CD4-positive, alpha-beta T cell treated with Interleukin-6 for 4 hours (primary cell): Measurements from ENCODE around the gene SNAPC2.

ENCODE experiments used
- DNase-seq: peaks from one replicate; pipeline ENCODE4 v3.0.0-alpha.2; 2020; ENCODE audit warnings: mixed read lengths

Gene SNAPC2

GRCh38 chr19:7971553-7972520 lies 51.7 kb downstream of the SNAPC2 start:
- no peak for DNase-seq
